Endothelial cell of umbilical vein (primary cell): ENCODE data around the gene ARNT2. TPM values are rescaled to one million over a fixed set of nuclear protein-coding genes. Genes with fewer than 3 reads are reported as not detected.

Source experiments
- BruUV-seq: library from RNA; stranded (reverse); fragments of 400-500 nt; replicated peaks from 2 replicates; lab custom pipeline; 2021; lab: Mats Ljungman, UMichigan
- CTCF ChIA-PET: fragments of 300-600, 350-600 bp; sonication (Branson Sonifier 250); formaldehyde crosslinking; loops from one replicate; lab custom pipeline; 2021; ENCODE audit warnings: antibody characterized with exemption, inconsistent platforms; lab: Charles Lee
- POLR2A ChIA-PET: fragments of 300-600, 350-600 bp; sonication (Branson Sonifier 250); formaldehyde crosslinking; loops from one replicate; lab custom pipeline; 2021; ENCODE audit warnings: antibody characterized with exemption, inconsistent platforms; lab: Charles Lee
- DNase-seq: peaks from one replicate; pipeline ENCODE4 v3.0.0-alpha.2; 2011; ENCODE audit warnings: low read depth, low spot score
- FAIRE-seq: peaks from 2 replicates; lab custom pipeline; 2011; peaks lifted over from hg19 to GRCh38; lab: Jason Lieb, UNC
- H2AFZ ChIP-seq: 2 replicates; pipeline ENCODE4 v1.6.0; 2012; ENCODE audit warnings: low read depth, low read length, control low read depth, inconsistent platforms
- H3K27ac ChIP-seq: 2 replicates; pipeline ENCODE4 v1.5.1; 2011; ENCODE audit warnings: low read depth, mild to moderate bottlenecking, control low read depth, low read length, moderate library complexity; ENCODE audit not compliant: insufficient read depth
- H3K27me3 ChIP-seq, 2 experiments: 2 replicates each; pipeline versions ENCODE4 v1.6.0 to v1.6.1; 2011; ENCODE audit warnings: low read length in 2 of 2, mixed read lengths in 1 of 2; ENCODE audit not compliant: control insufficient read depth in 2 of 2, insufficient read depth in 2 of 2
- H3K36me3 ChIP-seq, 2 experiments: 2 replicates in 1 of 2; 3 replicates in 1 of 2; pipeline ENCODE4 v1.5.1; 2011; ENCODE audit warnings: low read length in 2 of 2, mild to moderate bottlenecking in 1 of 2, moderate library complexity in 1 of 2; ENCODE audit not compliant: control insufficient read depth in 2 of 2, insufficient read depth in 2 of 2; ENCODE audit errors: extremely low read depth in 1 of 2
- H3K4me1 ChIP-seq: 3 replicates; pipeline ENCODE4 v1.5.1; 2011; ENCODE audit warnings: mild to moderate bottlenecking, low read length; ENCODE audit not compliant: control insufficient read depth, insufficient read depth; ENCODE audit errors: extremely low read depth
- H3K4me2 ChIP-seq: 2 replicates; pipeline ENCODE4 v1.6.1; 2011; ENCODE audit warnings: low read length, control low read depth, mixed read lengths; ENCODE audit not compliant: insufficient read depth
- H3K4me3 ChIP-seq, 3 experiments: fragments of 200-600 bp in 1 of 3; sonication (generic), shearing (Covaris generic) in 1 of 3; replicated peaks in 1 of 3; 2 replicates each; pipeline ENCODE4 v1.5.1; 2011 to 2016; ENCODE audit warnings: control low read depth in 3 of 3, low read length in 3 of 3, mild to moderate bottlenecking in 2 of 3, inconsistent platforms in 1 of 3, low read depth in 1 of 3, moderate library complexity in 1 of 3; ENCODE audit not compliant: insufficient read depth in 1 of 3
- H3K79me2 ChIP-seq: 2 replicates; pipeline ENCODE4 v1.6.0; 2012; ENCODE audit warnings: low read length, inconsistent platforms; ENCODE audit not compliant: control insufficient read depth, insufficient read depth
- H3K9ac ChIP-seq: replicated peaks from 2 replicates; pipeline ENCODE3; 2011; ENCODE audit warnings: low read length, control low read depth; ENCODE audit not compliant: insufficient read depth; ENCODE audit errors: extremely low read depth
- H3K9me1 ChIP-seq: replicated peaks from 3 replicates; pipeline ENCODE4 v1.6.0; 2011; ENCODE audit warnings: mild to moderate bottlenecking, low read length; ENCODE audit not compliant: control insufficient read depth, insufficient read depth; ENCODE audit errors: extremely low read depth
- H3K9me3 ChIP-seq: replicated peaks from 2 replicates; pipeline ENCODE4 v1.5.1; 2012; ENCODE audit warnings: low read length, inconsistent platforms; ENCODE audit not compliant: control insufficient read depth, insufficient read depth
- H4K20me1 ChIP-seq: replicated peaks from 2 replicates; pipeline ENCODE3; 2011; ENCODE audit warnings: mild to moderate bottlenecking, low read length; ENCODE audit not compliant: control insufficient read depth, insufficient read depth; ENCODE audit errors: extremely low read depth
- EZH2 ChIP-seq: IDR thresholded peaks from 2 replicates; pipeline ENCODE4 v1.6.1; 2012; ENCODE audit warnings: borderline replicate concordance, low read depth, mild to moderate bottlenecking, moderate library complexity, low read length, inconsistent platforms; ENCODE audit not compliant: severe bottlenecking
- FOS ChIP-seq: IDR thresholded peaks from 2 replicates; pipeline ENCODE4 v1.6.1; 2011; ENCODE audit warnings: mild to moderate bottlenecking, low read length, moderate library complexity, borderline replicate concordance; ENCODE audit not compliant: insufficient read depth
- GATA2 ChIP-seq: IDR thresholded peaks from 2 replicates; pipeline ENCODE4 v1.7.0; 2011; ENCODE audit warnings: low read depth, mild to moderate bottlenecking, moderate library complexity, mixed read lengths, low read length; ENCODE audit not compliant: insufficient read length, insufficient read depth
- JUN ChIP-seq: IDR thresholded peaks from 2 replicates; pipeline ENCODE4 v1.6.1; 2011; ENCODE audit warnings: borderline replicate concordance, low read depth; ENCODE audit not compliant: insufficient read length, insufficient read depth
- MAX ChIP-seq: IDR thresholded peaks from 2 replicates; pipeline ENCODE4 v1.6.1; 2011; ENCODE audit not compliant: insufficient read depth, insufficient read length
- MYC ChIP-seq: IDR thresholded peaks from one replicate; pipeline ENCODE4 v1.6.1; 2011; ENCODE audit warnings: mild to moderate bottlenecking, low read depth, low read length
- POLR2A ChIP-seq: IDR thresholded peaks from 2 replicates; pipeline ENCODE4 v1.6.1; 2012; ENCODE audit warnings: low read depth, mild to moderate bottlenecking, control low read depth, low read length
- POLR2AphosphoS5 ChIP-seq: IDR thresholded peaks from 2 replicates; pipeline ENCODE4 v1.6.1; 2012; ENCODE audit warnings: low read depth, mild to moderate bottlenecking, control low read depth, low read length, moderate library complexity; ENCODE audit not compliant: insufficient read depth
- dilution Hi-C: fragments of 300-500 bp; cut with MboI; formaldehyde crosslinking; loops from one replicate; pipeline ENCODE4 v1.15.0; 2019; ENCODE audit warnings: low sequenced_read_pairs; ENCODE audit not compliant: extremely low pct_ligation_motif_present
- intact Hi-C: fragments of 100-400 bp; cut with micrococcal nuclease; formaldehyde crosslinking; loops from one replicate; pipeline ENCODE4 v1.10.0; 2022
- polyA plus RNA-seq, 4 experiments: library from polyadenylated mRNA; depleted of rRNA in 3 of 4; stranded (reverse) in 3 of 4; unstranded in 1 of 4; fragments of >200 nt; gene quantifications; 2 replicates each; pipeline versions ENCODE4 v1.2.1 to v1.2.3, GENCODE V29; 2011 to 2012; ENCODE audit warnings: missing spikeins in 1 of 4
- total RNA-seq: library from RNA; stranded (reverse); gene quantifications from 2 replicates; pipeline ENCODE4 v1.2.3, GENCODE V29; 2021
- TF ChIP-seq, protein P1 (sequence below), 2 donors: IDR thresholded peaks; 1 replicate in 1 of 2; 2 replicates in 1 of 2; pipeline ENCODE4 v1.5.1; 2011; ENCODE audit warnings: low read length in 2 of 2, mild to moderate bottlenecking in 2 of 2, moderate library complexity in 2 of 2, control low read depth in 1 of 2, inconsistent platforms in 1 of 2, low read depth in 1 of 2; ENCODE audit not compliant: insufficient read depth in 1 of 2; ENCODE audit errors: extremely low read depth in 1 of 2

ARNT2 gene
- total and polyA plus RNA-seq, 2 donors (not counting 3 experiments of a cell fraction or from before 2014, with no cell fraction given) = 0.03 to 0.20 TPM

- no peak overlapping the region for H3K4me3 ChIP-seq
- intact Hi-C loops (no loop called here), dilution Hi-C loops (no loop called here)
- H3K36me3 ChIP-seq = no peaks in the 10 kb centered on the region
- no peak overlapping the region for H3K4me2 ChIP-seq
- no peak for FAIRE-seq
- H3K9me3 ChIP-seq = peaks cover 1% of the 10 kb centered on the region
- CTCF ChIA-PET = no interaction called here
- H3K27me3 ChIP-seq = no peaks in the 10 kb centered on the region
- POLR2A ChIA-PET = no interaction called here
- TF ChIP-seq, protein P1, sequence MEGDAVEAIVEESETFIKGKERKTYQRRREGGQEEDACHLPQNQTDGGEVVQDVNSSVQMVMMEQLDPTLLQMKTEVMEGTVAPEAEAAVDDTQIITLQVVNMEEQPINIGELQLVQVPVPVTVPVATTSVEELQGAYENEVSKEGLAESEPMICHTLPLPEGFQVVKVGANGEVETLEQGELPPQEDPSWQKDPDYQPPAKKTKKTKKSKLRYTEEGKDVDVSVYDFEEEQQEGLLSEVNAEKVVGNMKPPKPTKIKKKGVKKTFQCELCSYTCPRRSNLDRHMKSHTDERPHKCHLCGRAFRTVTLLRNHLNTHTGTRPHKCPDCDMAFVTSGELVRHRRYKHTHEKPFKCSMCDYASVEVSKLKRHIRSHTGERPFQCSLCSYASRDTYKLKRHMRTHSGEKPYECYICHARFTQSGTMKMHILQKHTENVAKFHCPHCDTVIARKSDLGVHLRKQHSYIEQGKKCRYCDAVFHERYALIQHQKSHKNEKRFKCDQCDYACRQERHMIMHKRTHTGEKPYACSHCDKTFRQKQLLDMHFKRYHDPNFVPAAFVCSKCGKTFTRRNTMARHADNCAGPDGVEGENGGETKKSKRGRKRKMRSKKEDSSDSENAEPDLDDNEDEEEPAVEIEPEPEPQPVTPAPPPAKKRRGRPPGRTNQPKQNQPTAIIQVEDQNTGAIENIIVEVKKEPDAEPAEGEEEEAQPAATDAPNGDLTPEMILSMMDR (IDR thresholded peaks at IDR 0.05; ENCODE audit: extremely low read depth in 1 of 2, insufficient read depth in 1 of 2, low read depth in 1 of 2, low read length in 2 of 2) = no peak
- TF ChIP-seq POLR2A (no peak), EZH2 (no peak), JUN (no peak), MYC (no peak), MAX (no peak), POLR2AphosphoS5 (no peak), GATA2 (no peak), FOS (no peak)
- H4K20me1 ChIP-seq = no peaks in the 10 kb centered on the region
- H3K4me1 ChIP-seq = peaks cover 16% of the 10 kb centered on the region
- no peak overlapping the region for H2AFZ ChIP-seq
- H3K9me1 ChIP-seq = no peaks in the 10 kb centered on the region
- DNase-seq = no peak
- H3K9ac ChIP-seq = no peak overlapping the region
- BruUV-seq = no TSS peak
- H3K27ac ChIP-seq = no peak overlapping the region
- H3K79me2 ChIP-seq = no peaks in the 10 kb centered on the region
Observed at GRCh38 chr15:80604583-80605575, 200.7 kb downstream of the ARNT2 start.
